HS-5 (cell line): ENCODE data around the gene RPLP2.

ENCODE experiments used
- DNase-seq: peaks from one replicate; pipeline ENCODE4 v3.0.0-alpha.2; 2012; ENCODE audit warnings: low read depth

RPLP2 gene

GRCh38 chr11:773830-774229 lies 35.9 kb upstream of the RPLP2 start:
- no peak for DNase-seq

GRCh38 chr11:774873-775592 lies 34.7 kb upstream of the RPLP2 start:
- no peak for DNase-seq

- DNase-seq = no peak
These were observed 33.6 kb upstream of the RPLP2 start for GRCh38 chr11:776263-776560.

GRCh38 chr11:776561-777287 lies 33.0 kb upstream of the RPLP2 start:
- DNase-seq = no peak

GRCh38 chr11:777288-778255 lies 32.2 kb upstream of the RPLP2 start, which contains the start of gene GATD1:
Gene GATD1, minus strand, starts transcription at chr11:777487. Its CDS starts 25 bp downstream, at chr11:777462.
- no peak for DNase-seq

- DNase-seq = no peak
These were observed 30.5 kb upstream of the RPLP2 start for GRCh38 chr11:778976-779954.

GRCh38 chr11:779955-780532 lies 29.7 kb upstream of the RPLP2 start:
- no peak for DNase-seq

GRCh38 chr11:782264-783174 lies 27.2 kb upstream of the RPLP2 start:
- no peak for DNase-seq

GRCh38 chr11:783581-784015 lies 26.2 kb upstream of the RPLP2 start:
- no peak for DNase-seq

- no peak for DNase-seq
These were observed 23.3 kb upstream of the RPLP2 start for GRCh38 chr11:786235-787083.

- no peak for DNase-seq
These were observed 22.6 kb upstream of the RPLP2 start for GRCh38 chr11:787084-787675.

- no peak for DNase-seq
These were observed 21.6 kb upstream of the RPLP2 start for GRCh38 chr11:788009-788640.

- DNase-seq = no peak
These were observed 20.5 kb upstream of the RPLP2 start for GRCh38 chr11:788953-789940.

GRCh38 chr11:789943-790342 lies 19.8 kb upstream of the RPLP2 start, which contains the start of gene CEND1:
Gene CEND1, minus strand, starts transcription at chr11:790090. Its CDS starts 1,514 bp downstream, at chr11:788576.
- no peak for DNase-seq

GRCh38 chr11:790721-791564 lies 18.8 kb upstream of the RPLP2 start:
- DNase-seq = no peak
